GM19043 (cell line): ENCODE measurements around the gene HAUS3.

Experiments used
- ATAC-seq: cut with Tn5 transposase; IDR thresholded peaks from one replicate; pipeline ENCODE4 v1.9.1; 2021; ENCODE audit warnings: low read depth; ENCODE audit not compliant: unreplicated experiment

HAUS3 gene

DNA sequence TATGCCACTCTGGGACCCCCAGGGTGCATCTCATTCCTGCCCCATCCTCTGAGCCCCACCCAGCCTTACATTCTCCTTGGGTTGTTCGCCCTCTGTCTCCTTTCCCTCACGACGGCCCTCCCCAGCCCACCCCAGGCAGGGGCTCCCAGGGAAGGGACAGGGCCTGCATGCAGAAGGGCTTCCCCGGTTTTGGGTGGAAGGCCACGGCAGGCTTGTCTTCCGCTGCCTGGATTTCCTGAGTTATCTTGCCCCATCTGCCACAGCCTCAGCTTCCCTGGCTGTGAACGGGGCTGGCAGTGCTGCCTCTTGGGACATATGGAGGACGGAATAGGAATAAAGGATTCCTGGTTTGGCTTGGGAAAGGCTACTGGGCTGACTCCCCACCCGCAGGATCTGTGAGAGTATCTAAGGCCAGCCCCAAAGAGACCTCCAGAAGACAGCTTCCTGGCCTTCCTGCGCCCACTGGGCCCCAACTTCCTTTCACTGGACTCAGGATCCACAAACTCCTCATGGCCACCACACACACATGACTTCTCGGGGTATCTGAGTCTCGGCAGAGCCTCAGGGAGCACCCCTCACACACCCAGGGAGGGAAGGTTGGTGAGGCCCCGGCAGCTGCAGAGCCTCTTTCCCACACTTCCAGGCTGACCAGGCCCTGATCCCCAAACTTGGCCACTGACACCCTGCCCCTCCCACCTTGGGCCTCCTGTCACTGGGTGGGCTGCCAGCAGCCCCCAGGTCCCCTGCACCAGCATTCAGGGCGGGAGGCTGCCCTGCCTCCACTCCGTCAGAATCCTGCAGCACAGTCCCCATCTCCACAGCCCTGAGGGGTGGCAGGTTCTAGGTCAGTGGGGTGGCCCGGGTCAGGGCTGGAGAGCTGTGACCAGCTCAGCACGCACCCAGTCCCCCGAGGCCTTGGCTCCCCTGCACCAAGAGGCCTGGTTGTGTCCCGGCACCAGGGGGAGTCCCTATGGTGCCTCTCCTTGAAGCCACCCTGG, 23.5 kb upstream of the HAUS3 start:
- no peak for ATAC-seq

- ATAC-seq: no peak
These were observed 22.6 kb upstream of the HAUS3 start for GRCh38 chr4:2264481-2265041.

DNA sequence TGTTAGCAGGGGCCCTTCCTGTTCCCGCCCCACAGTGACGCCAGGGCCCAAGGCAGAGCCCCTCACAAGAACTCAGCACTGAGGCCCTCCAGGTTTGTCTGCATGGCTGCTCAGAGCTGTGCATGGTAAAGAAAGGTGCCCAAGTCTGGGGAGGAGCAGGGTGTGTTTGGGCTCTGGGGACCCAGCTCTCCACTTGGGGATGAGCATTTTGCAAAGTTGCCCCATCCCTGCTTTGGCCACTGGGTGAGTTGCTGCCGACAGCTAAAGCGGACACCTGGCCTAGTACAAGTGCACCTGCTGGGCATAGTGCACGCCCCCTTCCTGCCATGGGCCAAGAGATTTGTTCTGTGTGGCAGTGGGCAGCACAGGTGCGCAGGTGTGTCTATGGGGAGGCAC, 22.0 kb upstream of the HAUS3 start:
- ATAC-seq: no peak

GRCh38 chr4:2262944-2263250, 21.0 kb upstream of the HAUS3 start:
- ATAC-seq: no peak

- ATAC-seq: peak; percentile 92
These were observed 20.4 kb upstream of the HAUS3 start for GRCh38 chr4:2262145-2262943.

- ATAC-seq: no peak
These were observed 19.9 kb upstream of the HAUS3 start, which contains the start of gene MXD4 for GRCh38 chr4:2261853-2262144. MXD4 (minus strand) TSS chr4:2262109; CDS start chr4:2261980, 129 bp downstream.

GRCh38 chr4:2261110-2261852, 19.4 kb upstream of the HAUS3 start:
- ATAC-seq: no peak

GRCh38 chr4:2260344-2261109, 18.6 kb upstream of the HAUS3 start:
- ATAC-seq: no peak

- ATAC-seq: no peak
These were observed 17.8 kb upstream of the HAUS3 start for GRCh38 chr4:2259541-2260343.

GRCh38 chr4:2259036-2259540, 17.2 kb upstream of the HAUS3 start:
- ATAC-seq: no peak

- ATAC-seq: no peak
These were observed 16.4 kb upstream of the HAUS3 start for GRCh38 chr4:2258091-2259035.

GRCh38 chr4:2257361-2258081, 15.6 kb upstream of the HAUS3 start:
- no peak for ATAC-seq

GRCh38 chr4:2256781-2257191, 14.9 kb upstream of the HAUS3 start:
- ATAC-seq: no peak

DNA sequence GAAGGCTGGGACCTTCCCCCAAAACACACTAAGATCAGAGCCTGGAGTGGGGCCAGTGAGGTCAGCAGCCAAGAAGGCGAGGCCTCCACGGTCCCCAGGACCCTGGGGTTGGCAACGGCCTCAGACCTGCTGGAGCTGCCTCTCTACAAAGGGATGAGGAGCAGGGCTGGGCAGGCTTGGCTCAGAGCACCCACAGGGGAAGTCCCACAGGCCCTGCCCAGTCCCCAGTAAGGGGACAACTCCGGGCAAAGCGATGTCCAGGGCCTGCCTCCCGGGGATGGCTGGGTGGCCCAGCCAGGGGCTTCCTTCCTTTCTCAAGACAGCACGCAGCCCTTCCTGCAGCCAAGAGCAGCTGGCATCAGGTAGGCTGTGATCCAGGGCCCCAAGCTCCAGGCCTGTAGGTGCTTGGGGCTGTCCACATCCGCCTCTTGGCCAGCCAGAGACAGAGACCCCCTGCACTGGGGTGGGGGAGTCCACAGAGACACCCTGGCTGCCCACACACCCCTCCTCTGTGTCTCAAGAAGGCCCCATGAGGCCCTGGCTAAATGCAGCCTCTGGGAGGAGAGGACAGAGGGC, 14.3 kb upstream of the HAUS3 start:
- ATAC-seq: no peak

GRCh38 chr4:2255501-2256155, 13.7 kb upstream of the HAUS3 start:
- no peak for ATAC-seq
